Duodenal mucosa (tissue), 2 donors: Measurements from ENCODE around the gene SOHLH2.

ENCODE experiments used
- H3K27ac ChIP-seq: one replicate; pipeline ENCODE4 v1.7.0; 2013; ENCODE audit warnings: low read depth, low read length
- H3K27me3 ChIP-seq, 2 donors: one replicate each; pipeline ENCODE4 v1.7.0; 2013; ENCODE audit warnings: low read length in 2 of 2, control low read depth in 1 of 2; ENCODE audit not compliant: insufficient read depth in 2 of 2, control insufficient read depth in 1 of 2
- H3K36me3 ChIP-seq, 2 donors: one replicate each; pipeline ENCODE4 v1.7.0; 2013; ENCODE audit warnings: low read length in 2 of 2, control low read depth in 1 of 2; ENCODE audit not compliant: insufficient read depth in 2 of 2, control insufficient read depth in 1 of 2
- H3K4me1 ChIP-seq, 2 donors: one replicate each; pipeline ENCODE4 v1.7.0; 2013; ENCODE audit warnings: low read length in 2 of 2, control low read depth in 1 of 2; ENCODE audit not compliant: insufficient read depth in 2 of 2, control insufficient read depth in 1 of 2
- H3K4me3 ChIP-seq, 2 donors: one replicate each; pipeline ENCODE4 v1.7.0; 2013; ENCODE audit warnings: low read length in 2 of 2, low read depth in 1 of 2
- H3K9ac ChIP-seq, 2 donors: one replicate each; pipeline ENCODE4 v1.7.0; 2013; ENCODE audit warnings: low read length in 2 of 2, low read depth in 1 of 2
- H3K9me3 ChIP-seq, 2 donors: one replicate each; pipeline ENCODE4 v1.7.0; 2013; ENCODE audit warnings: low read length in 2 of 2, control low read depth in 1 of 2; ENCODE audit not compliant: control insufficient read depth in 1 of 2

Gene SOHLH2

GRCh38 chr13:36214163-36214921 is at the start of gene SOHLH2:
Gene SOHLH2, minus strand, starts transcription at chr13:36214556. Its CDS starts 30 bp downstream, at chr13:36214526.
- H3K27ac ChIP-seq, result no peak within 1 kb of the TSS
- no peak within 1 kb of the TSS for H3K4me3 ChIP-seq
- H3K9ac ChIP-seq, result no peak within 1 kb of the TSS
- H3K9me3 ChIP-seq, result no peaks in the 10 kb centered on the region
- H3K27me3 ChIP-seq, result no peaks in the 10 kb centered on the region
- no peaks in the 10 kb centered on the region for H3K4me1 ChIP-seq
- H3K36me3 ChIP-seq, result no peaks in the 10 kb centered on the region

GRCh38 chr13:36261976-36262375 is 47.6 kb upstream of the SOHLH2 start:
- Histone ChIP-seq H3K27ac (no peak overlapping the region), H3K36me3 (no peaks in the 10 kb centered on the region), H3K9ac (no peak overlapping the region)

GRCh38 chr13:36261011-36261410 is 46.7 kb upstream of the SOHLH2 start:
- H3K36me3 ChIP-seq, result no peaks in the 10 kb centered on the region
- no peak overlapping the region for H3K27ac ChIP-seq
- H3K9me3 ChIP-seq, result no peaks in the 10 kb centered on the region
- H3K9ac ChIP-seq, result no peak overlapping the region
- no peaks in the 10 kb centered on the region for H3K27me3 ChIP-seq
- no peaks in the 10 kb centered on the region for H3K4me1 ChIP-seq
- H3K4me3 ChIP-seq, result no peak overlapping the region

More at GRCh38 chr13:36261976-36262375, 47.6 kb upstream of the SOHLH2 start:
- no peak overlapping the region for H3K4me3 ChIP-seq
- no peaks in the 10 kb centered on the region for H3K9me3 ChIP-seq
- H3K4me1 ChIP-seq, result no peaks in the 10 kb centered on the region
- no peaks in the 10 kb centered on the region for H3K27me3 ChIP-seq

- Histone ChIP-seq H3K9me3 (no peaks in the 10 kb centered on the region), H3K4me1 (no peaks in the 10 kb centered on the region), H3K27me3 (no peaks in the 10 kb centered on the region), H3K27ac (no peak overlapping the region), H3K4me3 (no peak overlapping the region), H3K9ac (no peak overlapping the region), H3K36me3 (no peaks in the 10 kb centered on the region)
Observed at GRCh38 chr13:36259361-36260137, 45.2 kb upstream of the SOHLH2 start.

- Histone ChIP-seq H3K27ac (no peak overlapping the region), H3K4me3 (no peak overlapping the region), H3K27me3 (no peaks in the 10 kb centered on the region), H3K4me1 (no peaks in the 10 kb centered on the region), H3K36me3 (no peaks in the 10 kb centered on the region), H3K9ac (no peak overlapping the region), H3K9me3 (no peaks in the 10 kb centered on the region)
Observed at GRCh38 chr13:36258831-36259230, 44.5 kb upstream of the SOHLH2 start.

- Histone ChIP-seq H3K9ac (no peak overlapping the region), H3K27me3 (no peaks in the 10 kb centered on the region), H3K4me3 (no peak overlapping the region), H3K9me3 (peaks cover 0 to 3% of the 10 kb centered on the region in 2 donors), H3K4me1 (no peaks in the 10 kb centered on the region), H3K36me3 (no peaks in the 10 kb centered on the region), H3K27ac (no peak overlapping the region)
Observed at GRCh38 chr13:36251526-36251925, 37.2 kb upstream of the SOHLH2 start.

- no peak overlapping the region for H3K27ac ChIP-seq
- H3K36me3 ChIP-seq, result no peaks in the 10 kb centered on the region
- no peak overlapping the region for H3K9ac ChIP-seq
- H3K9me3 ChIP-seq, result peaks cover 0 to 3% of the 10 kb centered on the region in 2 donors
- H3K4me1 ChIP-seq, result no peaks in the 10 kb centered on the region
- no peaks in the 10 kb centered on the region for H3K27me3 ChIP-seq
- H3K4me3 ChIP-seq, result no peak overlapping the region
Observed at GRCh38 chr13:36251017-36251416, 36.7 kb upstream of the SOHLH2 start.

- Histone ChIP-seq H3K27ac (no peak overlapping the region), H3K27me3 (no peaks in the 10 kb centered on the region), H3K36me3 (no peaks in the 10 kb centered on the region), H3K4me3 (no peak overlapping the region), H3K4me1 (no peaks in the 10 kb centered on the region), H3K9me3 (peaks cover 0 to 3% of the 10 kb centered on the region in 2 donors), H3K9ac (no peak overlapping the region)
Observed at GRCh38 chr13:36248700-36249099, 34.3 kb upstream of the SOHLH2 start.

GRCh38 chr13:36244990-36245389 is 30.6 kb upstream of the SOHLH2 start:
- H3K4me3 ChIP-seq, result no peak overlapping the region
- no peaks in the 10 kb centered on the region for H3K4me1 ChIP-seq
- H3K9ac ChIP-seq, result no peak overlapping the region

GRCh38 chr13:36244073-36244472 is 29.7 kb upstream of the SOHLH2 start:
- Histone ChIP-seq H3K9ac (no peak overlapping the region), H3K4me1 (no peaks in the 10 kb centered on the region), H3K27ac (no peak overlapping the region), H3K9me3 (peaks cover 0 to 3% of the 10 kb centered on the region in 2 donors), H3K36me3 (no peaks in the 10 kb centered on the region), H3K27me3 (no peaks in the 10 kb centered on the region), H3K4me3 (no peak overlapping the region)

More at GRCh38 chr13:36244990-36245389, 30.6 kb upstream of the SOHLH2 start:
- H3K36me3 ChIP-seq, result no peaks in the 10 kb centered on the region
- H3K27ac ChIP-seq, result no peak overlapping the region
- peaks cover 0 to 3% of the 10 kb centered on the region in 2 donors for H3K9me3 ChIP-seq
- H3K27me3 ChIP-seq, result no peaks in the 10 kb centered on the region
